HepG2 (cell line): Measurements from ENCODE around the gene ZNF865. TPM values are rescaled to one million over a fixed set of nuclear protein-coding genes. Genes with fewer than 3 reads are reported as not detected.

Experiments used
- AGO2 ChIP-seq: fragments of 200-400 bp; formaldehyde crosslinking; optimal IDR thresholded peaks from 2 replicates; pipeline ENCODE3; 2017; ENCODE audit warnings: mild to moderate bottlenecking, low read depth, low read length, moderate library complexity
- ASH2L ChIP-seq: fragments of 300-600, 200-600 bp; sonication (generic); IDR thresholded peaks from 2 replicates; pipeline ENCODE4 v1.7.0; 2017; ENCODE audit warnings: low read depth, mild to moderate bottlenecking, moderate library complexity, mixed read lengths, low read length; ENCODE audit not compliant: insufficient read length
- CEBPZ ChIP-seq: IDR thresholded peaks from 2 replicates; pipeline ENCODE4 v1.6.1; 2012; ENCODE audit warnings: low read length, improper control_type of control experiment
- CERS6 ChIP-seq: sonication (generic); formaldehyde crosslinking; IDR thresholded peaks from 2 replicates; pipeline ENCODE4 v1.5.0; 2020; ENCODE audit warnings: missing genetic modification reagents
- CSRNP2 ChIP-seq: sonication (generic); formaldehyde crosslinking; conservative IDR thresholded peaks from 2 replicates; pipeline ENCODE4 v1.8.0; 2022; ENCODE audit warnings: low read depth, missing genetic modification reagents
- EP300 ChIP-seq, 3 experiments: sonication (generic) in 1 of 3; formaldehyde crosslinking in 1 of 3; IDR thresholded peaks; 2 replicates each; pipeline versions ENCODE4 v1.5.1 to v1.6.1; 2011 to 2020; ENCODE audit warnings: low read depth in 2 of 3, low read length in 2 of 3, borderline replicate concordance in 1 of 3, improper control_type of control experiment in 1 of 3, mild to moderate bottlenecking in 1 of 3, missing genetic modification reagents in 1 of 3, moderate library complexity in 1 of 3
- HMGXB4 ChIP-seq, 2 experiments: sonication (generic) in 1 of 2; formaldehyde crosslinking in 1 of 2; IDR thresholded peaks; 2 replicates each; pipeline versions ENCODE4 v1.4.0 to v1.6.1; 2018 to 2020; ENCODE audit warnings: missing genetic modification reagents in 2 of 2, borderline replicate concordance in 1 of 2, low read depth in 1 of 2, mild to moderate bottlenecking in 1 of 2, missing biosample characterization in 1 of 2
- MIXL1 ChIP-seq: IDR thresholded peaks from 2 replicates; pipeline ENCODE4 v1.6.1; 2016
- NCOA5 ChIP-seq: sonication (generic); formaldehyde crosslinking; IDR thresholded peaks from 2 replicates; pipeline ENCODE4 v1.4.0; 2020; ENCODE audit warnings: missing genetic modification reagents
- SALL1 ChIP-seq: sonication (generic); formaldehyde crosslinking; IDR thresholded peaks from 2 replicates; pipeline ENCODE4 v1.8.0; 2022; ENCODE audit warnings: mild to moderate bottlenecking, missing genetic modification reagents
- SOX5 ChIP-seq: IDR thresholded peaks from 2 replicates; pipeline ENCODE4 v1.6.1; 2016; ENCODE audit warnings: borderline replicate concordance
- TAF15 ChIP-seq: fragments of 200-400 bp; formaldehyde crosslinking; IDR thresholded peaks from one replicate; pipeline ENCODE4 v1.6.1; 2018; ENCODE audit warnings: mild to moderate bottlenecking, low read depth, low read length; ENCODE audit not compliant: poor library complexity, severe bottlenecking
- ZMAT5 ChIP-seq: sonication (generic); formaldehyde crosslinking; IDR thresholded peaks from 2 replicates; pipeline ENCODE4 v1.5.0; 2020; ENCODE audit warnings: mild to moderate bottlenecking, low read depth, missing genetic modification reagents, borderline replicate concordance
- ZMYM4 ChIP-seq: sonication (generic); formaldehyde crosslinking; IDR thresholded peaks from 2 replicates; pipeline ENCODE4 v1.8.1; 2023; ENCODE audit warnings: mild to moderate bottlenecking, missing genetic modification reagents
- ZNF501 ChIP-seq: sonication (generic); formaldehyde crosslinking; IDR thresholded peaks from 2 replicates; pipeline ENCODE4 v1.5.1; 2020; ENCODE audit warnings: mild to moderate bottlenecking, moderate library complexity, missing genetic modification reagents
- ZNF678 ChIP-seq: sonication (generic); formaldehyde crosslinking; IDR thresholded peaks from 2 replicates; pipeline ENCODE4 v1.4.0; 2020; ENCODE audit warnings: mild to moderate bottlenecking, missing genetic modification reagents
- ZNF724P ChIP-seq: sonication (generic); formaldehyde crosslinking; IDR thresholded peaks from 2 replicates; pipeline ENCODE4 v1.8.0; 2022; ENCODE audit warnings: missing genetic modification reagents, borderline replicate concordance
- ZNF740 ChIP-seq: sonication (generic); formaldehyde crosslinking; IDR thresholded peaks from 2 replicates; pipeline ENCODE4 v1.4.0; 2020; ENCODE audit warnings: missing genetic modification reagents
- polyA plus RNA-seq, 8 experiments: library from polyadenylated mRNA; depleted of rRNA in 3 of 8; stranded (reverse) in 7 of 8; unstranded in 1 of 8; fragments of >200 nt; fragmentation: Illumina TruSeq in 4 of 8; extraction: Trizol in 4 of 8; gene quantifications; 2 replicates each; pipeline versions ENCODE4 v1.2.1 to v1.2.3, GENCODE V29; 2011 to 2016; ENCODE audit warnings: low read depth in 4 of 8, missing spikeins in 1 of 8, mixed read lengths in 1 of 8; ENCODE audit not compliant: insufficient read depth in 1 of 8
- total RNA-seq, 5 experiments: library from RNA; depleted of rRNA; stranded (reverse); fragments of >200 nt; fragmentation: Illumina TruSeq; extraction: Trizol; gene quantifications; 2 replicates each; pipeline ENCODE4 v1.2.3, GENCODE V29; 2016; ENCODE audit warnings: low read depth in 1 of 5

The ZNF865 gene
- total and polyA plus RNA-seq, 2 of the 13 experiments (the other 11 are each of a cell fraction or from before 2014, with no cell fraction given): 0.93 to 1.0 TPM

GRCh38 chr19:55640577-55641425 lies 35.4 kb downstream of the ZNF865 start, which contains the start of gene ZNF580 (continued):
- TF ChIP-seq MIXL1 (CRISPR knock-in tag) (no peak), ZNF501 (peak; percentile 59; the same call in 1 of the 2 replicates), ZNF740 (CRISPR knock-in tag) (0 out of 2 replicates have a peak, but pooled peaks have one; percentile 55), CSRNP2 (no peak), SALL1 (CRISPR knock-in tag) (peak; percentile 34; the same call in 1 of the 2 replicates), EP300 (IDR thresholded peaks at IDR 0.05; ENCODE audit: low read depth in 2 of 2, low read length in 2 of 2) (no peak), EP300 (CRISPR knock-in tag; IDR thresholded peaks at IDR 0.05; ENCODE audit: borderline replicate concordance) (peak; percentile 20; the same call in 1 of the 2 replicates), CEBPZ (no peak), HMGXB4 (CRISPR knock-in tag; IDR thresholded peaks at IDR 0.05; ENCODE audit: borderline replicate concordance in 1 of 2, low read depth in 1 of 2) (peak in 1 of 2 experiments; percentile 59; a peak in 1 of 4 replicates), ZNF724P (CRISPR knock-in tag) (0 out of 2 replicates have a peak, but pooled peaks have one; percentile 8), ZNF678 (CRISPR knock-in tag) (0 out of 2 replicates have a peak, but pooled peaks have one; percentile 25), TAF15 (no peak), SOX5 (CRISPR knock-in tag) (peak; percentile 8; the same call in 1 of the 2 replicates), AGO2 (peak; percentile 91), ZMAT5 (CRISPR knock-in tag) (0 out of 2 replicates have a peak, but pooled peaks have one; percentile 58), ZMYM4 (CRISPR knock-in tag) (no peak), NCOA5 (CRISPR knock-in tag) (0 out of 2 replicates have a peak, but pooled peaks have one; percentile 16), CERS6 (CRISPR knock-in tag) (no peak), ASH2L (peak; percentile 36)
